ENCODE measurements around the gene KLF17.
"Not testable (repeated sequence)": the region's sequence is repeated elsewhere in the genome, so short reads cannot be mapped to it uniquely, and the experiment has no call there.

Gene KLF17

DNA sequence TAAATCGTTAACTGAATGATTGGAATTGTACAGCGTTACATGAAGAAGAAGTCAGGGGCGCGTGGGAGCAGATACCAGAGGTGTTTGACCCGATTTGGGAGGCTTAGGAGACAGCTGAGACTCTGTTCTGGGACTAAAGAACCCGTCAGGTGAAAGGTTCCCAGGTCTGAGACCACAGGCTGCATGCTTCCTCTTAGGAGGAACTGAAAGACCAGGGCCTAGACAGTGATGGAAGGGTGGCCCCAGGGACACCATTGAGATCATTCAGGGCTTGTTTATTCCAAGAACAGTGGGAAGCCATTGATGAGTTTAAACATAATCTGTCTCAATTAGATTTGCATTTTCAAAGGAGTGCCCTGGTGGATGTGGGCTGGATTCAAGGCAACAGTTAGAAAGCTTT is 904 bp downstream of the KLF17 start:
- no peaks in the 10 kb centered on the region for H3K9me3 Mint-ChIP-seq
- intact Hi-C loops (cut with micrococcal nuclease), result no loop called here
- no peaks in the 10 kb centered on the region for H3K36me3 Mint-ChIP-seq (ENCODE audit: low read depth)
- H3K4me1 Mint-ChIP-seq (ENCODE audit: low read depth), result peaks cover 6% of the 10 kb centered on the region
- no peak overlapping the region for H3K27ac Mint-ChIP-seq
- no peak overlapping the region for H3K4me3 Mint-ChIP-seq
- H3K27me3 Mint-ChIP-seq, result peaks cover 7% of the 10 kb centered on the region

DNA sequence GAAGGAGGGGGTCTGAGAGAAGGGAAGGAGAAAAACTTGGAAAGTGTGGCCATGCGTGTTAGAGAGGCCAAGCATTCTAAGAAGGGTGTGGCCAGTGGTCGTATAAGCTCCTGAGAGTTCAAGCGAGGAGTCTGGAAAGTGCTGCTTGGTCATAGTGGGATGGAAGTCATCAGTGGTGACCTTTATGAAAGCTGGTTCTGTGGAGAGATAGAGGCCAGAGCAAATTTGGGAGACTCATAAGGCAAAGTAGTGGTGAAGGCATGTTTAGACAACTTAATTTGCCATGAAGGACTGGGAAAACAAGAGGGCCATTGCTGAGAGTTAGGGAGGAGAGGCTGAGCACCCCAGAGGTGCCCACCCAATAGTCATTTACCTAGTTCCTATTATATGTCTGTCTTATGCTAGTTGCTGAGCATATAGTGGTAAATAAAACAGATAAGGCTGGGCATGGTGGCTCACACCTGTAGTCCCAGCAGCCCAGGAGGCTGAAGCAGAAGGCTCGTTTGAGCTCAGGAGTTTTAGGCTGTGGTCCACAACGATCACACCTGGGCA is 1.9 kb downstream of the KLF17 start:
- Mint-ChIP-seq H3K27me3 (peaks cover 7% of the 10 kb centered on the region), H3K36me3 (ENCODE audit: low read depth) (no peaks in the 10 kb centered on the region), H3K4me3 (no peak overlapping the region), H3K27ac (no peak overlapping the region), H3K9me3 (no peaks in the 10 kb centered on the region), H3K4me1 (ENCODE audit: low read depth) (peaks cover 6% of the 10 kb centered on the region)
- intact Hi-C loops (cut with micrococcal nuclease), result no loop called here

DNA sequence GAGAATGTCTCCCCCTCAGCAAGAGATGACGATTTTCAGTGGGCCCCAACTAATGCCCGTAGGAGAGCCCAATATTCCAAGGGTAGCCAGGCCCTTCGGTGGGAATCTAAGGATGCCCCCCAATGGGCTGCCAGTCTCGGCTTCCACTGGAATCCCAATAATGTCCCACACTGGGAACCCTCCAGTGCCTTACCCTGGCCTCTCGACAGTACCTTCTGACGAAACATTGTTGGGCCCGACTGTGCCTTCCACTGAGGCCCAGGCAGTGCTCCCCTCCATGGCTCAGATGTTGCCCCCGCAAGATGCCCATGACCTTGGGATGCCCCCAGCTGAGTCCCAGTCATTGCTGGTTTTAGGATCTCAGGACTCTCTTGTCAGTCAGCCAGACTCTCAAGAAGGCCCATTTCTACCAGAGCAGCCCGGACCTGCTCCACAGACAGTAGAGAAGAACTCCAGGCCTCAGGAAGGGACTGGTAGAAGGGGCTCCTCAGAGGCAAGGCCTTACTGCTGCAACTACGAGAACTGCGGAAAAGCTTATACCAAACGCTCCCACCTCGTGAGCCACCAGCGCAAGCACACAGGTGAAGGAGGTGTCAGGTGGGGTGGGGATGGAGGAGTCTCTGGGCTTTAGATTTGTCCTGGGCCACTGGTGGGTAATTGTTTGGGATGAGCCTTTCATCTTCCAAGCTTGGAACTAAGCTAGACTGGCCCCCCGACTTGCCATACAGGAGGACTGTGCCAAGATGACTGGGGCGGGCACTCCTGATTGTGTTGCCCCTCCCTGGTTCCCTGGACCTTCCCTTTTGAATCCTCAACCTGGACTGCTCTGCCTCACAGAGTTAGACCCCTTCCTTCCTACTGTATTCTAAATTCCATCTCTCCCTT is 11.2 kb downstream of the KLF17 start:
- Mint-ChIP-seq H3K4me1 (ENCODE audit: low read depth) (no peaks in the 10 kb centered on the region), H3K9me3 (no peaks in the 10 kb centered on the region), H3K36me3 (ENCODE audit: low read depth) (no peaks in the 10 kb centered on the region), H3K4me3 (no peak overlapping the region), H3K27me3 (peaks cover 2% of the 10 kb centered on the region), H3K27ac (no peak overlapping the region)
- intact Hi-C loops (cut with micrococcal nuclease), result no loop called here

DNA sequence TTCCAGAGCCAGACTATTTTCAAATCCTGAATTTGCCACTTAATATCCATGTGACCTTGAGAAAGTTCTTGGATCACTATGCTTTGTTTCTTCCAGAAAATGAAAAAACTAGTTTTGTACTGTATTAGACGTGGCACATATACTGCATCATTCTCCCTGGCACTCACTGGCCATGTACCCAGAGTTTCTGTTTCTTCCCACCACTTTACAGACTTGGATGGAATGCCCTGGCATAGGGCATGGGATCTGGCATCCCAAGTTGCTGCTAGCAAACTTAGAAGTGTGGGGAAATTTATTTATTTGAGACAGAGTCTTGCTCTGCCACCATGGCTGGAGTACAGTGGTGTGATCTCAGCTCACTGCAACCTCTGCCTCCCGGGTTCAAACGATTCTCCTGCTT is 12.8 kb downstream of the KLF17 start:
- peaks cover 2% of the 10 kb centered on the region for H3K27me3 Mint-ChIP-seq
- H3K36me3 Mint-ChIP-seq (ENCODE audit: low read depth), result no peaks in the 10 kb centered on the region
- H3K4me1 Mint-ChIP-seq (ENCODE audit: low read depth), result no peaks in the 10 kb centered on the region
- intact Hi-C loops (cut with micrococcal nuclease), result no loop called here
- H3K27ac Mint-ChIP-seq, result no peak overlapping the region
- H3K4me3 Mint-ChIP-seq, result no peak overlapping the region
- H3K9me3 Mint-ChIP-seq, result no peaks in the 10 kb centered on the region

DNA sequence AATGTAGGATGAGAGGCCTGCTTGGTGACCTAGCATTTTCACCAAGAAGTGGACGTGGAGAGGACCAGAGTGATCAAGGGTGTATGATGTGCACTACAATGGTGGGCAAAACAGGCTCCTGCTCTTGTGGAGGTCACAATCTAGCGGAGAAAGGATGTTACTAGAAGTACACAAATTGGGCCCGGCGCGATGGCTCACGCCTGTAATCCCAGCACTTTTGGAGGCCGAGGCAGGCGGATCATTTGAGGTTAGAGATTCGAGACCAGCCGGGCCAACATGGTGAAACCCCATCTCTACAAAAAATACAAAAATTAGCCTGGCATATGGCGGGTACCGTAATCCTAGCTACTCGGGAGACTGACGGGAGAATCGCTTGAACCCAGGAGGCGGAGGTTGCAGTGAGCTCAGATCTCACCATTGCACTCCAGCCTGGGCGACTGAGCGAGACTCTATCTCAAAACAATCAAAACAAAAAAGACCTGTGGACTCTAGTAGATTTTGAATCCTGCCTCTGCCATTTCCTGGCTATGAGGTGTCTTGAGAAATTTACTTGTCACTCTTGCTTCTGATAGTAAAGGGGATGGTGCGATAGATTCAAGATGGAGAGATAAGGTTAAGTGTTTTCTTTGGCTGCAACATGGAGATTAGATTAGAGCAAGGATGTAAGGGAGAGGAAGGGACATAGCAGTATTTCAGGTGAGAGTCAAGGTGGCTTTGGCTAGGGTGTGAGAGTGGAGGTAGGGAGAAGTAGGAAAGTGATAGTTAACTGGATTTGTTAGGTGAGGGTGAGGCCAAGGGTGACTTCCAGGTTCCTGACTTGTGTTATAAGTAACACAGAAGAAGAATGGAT is 15.7 kb downstream of the KLF17 start:
- no peaks in the 10 kb centered on the region for H3K9me3 Mint-ChIP-seq
- no peak overlapping the region for H3K4me3 Mint-ChIP-seq
- peaks cover 2% of the 10 kb centered on the region for H3K27me3 Mint-ChIP-seq
- no peak overlapping the region for H3K27ac Mint-ChIP-seq
- intact Hi-C loops (cut with micrococcal nuclease), result no loop called here
- H3K4me1 Mint-ChIP-seq (ENCODE audit: low read depth), result no peaks in the 10 kb centered on the region
- no peaks in the 10 kb centered on the region for H3K36me3 Mint-ChIP-seq (ENCODE audit: low read depth)

DNA sequence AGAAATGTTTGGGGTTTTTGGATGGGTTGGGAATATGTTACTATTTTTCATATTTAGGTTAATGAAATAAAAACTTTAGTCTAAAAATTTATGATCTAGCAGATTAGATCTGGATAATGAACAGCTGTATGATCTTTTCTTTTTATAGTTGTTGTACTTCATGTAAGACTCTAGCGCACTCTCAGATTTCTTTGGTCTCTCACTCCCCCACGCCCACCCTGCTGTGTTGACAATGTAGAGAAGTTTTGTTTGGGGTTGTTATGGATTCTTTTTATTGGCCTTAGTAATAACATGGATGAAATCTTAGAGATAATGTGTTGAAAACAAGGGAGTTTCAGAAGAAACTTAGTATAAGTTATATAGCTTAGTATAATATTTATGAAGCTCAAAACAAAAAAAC is 17.3 kb downstream of the KLF17 start:
- no peaks in the 10 kb centered on the region for H3K4me1 Mint-ChIP-seq (ENCODE audit: low read depth)
- H3K27ac Mint-ChIP-seq, result no peak overlapping the region
- H3K4me3 Mint-ChIP-seq, result no peak overlapping the region
- no peaks in the 10 kb centered on the region for H3K9me3 Mint-ChIP-seq
- no peaks in the 10 kb centered on the region for H3K36me3 Mint-ChIP-seq (ENCODE audit: low read depth)
- intact Hi-C loops (cut with micrococcal nuclease), result no loop called here
- H3K27me3 Mint-ChIP-seq, result peaks cover 2% of the 10 kb centered on the region

DNA sequence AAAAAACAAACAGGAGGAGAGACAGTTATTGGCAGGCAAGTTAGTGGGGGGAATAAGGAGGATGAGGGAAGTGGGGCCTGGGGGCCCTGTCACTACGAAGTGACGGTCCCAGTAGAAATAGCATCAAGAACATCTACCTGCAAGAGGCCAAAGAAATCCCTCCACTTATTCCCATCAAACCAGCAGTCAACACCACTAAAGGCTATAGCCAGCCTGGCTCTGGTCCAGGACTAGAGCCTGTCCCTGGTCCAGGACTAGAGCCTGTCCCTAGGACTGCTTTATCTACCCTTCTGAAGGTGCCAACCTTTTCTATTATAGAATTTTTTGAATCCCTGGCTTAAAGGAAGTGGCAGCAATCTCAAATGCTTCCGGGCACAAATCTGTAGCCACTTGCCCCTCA is 19.6 kb downstream of the KLF17 start:
- no peak overlapping the region for H3K4me3 Mint-ChIP-seq

DNA sequence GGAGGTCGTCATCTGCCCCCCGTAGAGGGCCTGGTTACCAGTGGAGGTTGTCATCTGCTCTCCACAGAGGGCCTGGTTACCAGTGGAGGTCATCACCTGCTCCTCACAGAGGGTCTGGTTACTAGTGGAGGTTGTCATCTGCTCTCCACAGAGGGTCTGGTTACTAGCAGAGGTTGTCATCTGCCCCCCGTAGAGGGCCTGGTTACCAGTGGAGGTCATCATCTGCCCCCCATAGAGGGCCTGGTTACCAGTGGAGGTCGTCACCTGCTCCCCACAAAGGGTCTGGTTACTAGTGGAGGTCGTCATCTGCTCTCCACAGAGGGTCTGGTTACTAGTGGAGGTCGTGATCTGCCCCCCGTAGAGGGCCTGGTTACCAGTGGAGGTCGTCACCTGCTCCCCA is 20.9 kb downstream of the KLF17 start:
- H3K4me3 Mint-ChIP-seq; H3K4me1 Mint-ChIP-seq (ENCODE audit: low read depth); H3K27me3 Mint-ChIP-seq; intact Hi-C loops (cut with micrococcal nuclease); H3K27ac Mint-ChIP-seq; H3K36me3 Mint-ChIP-seq (ENCODE audit: low read depth): not testable (repeated sequence)
- peaks cover 13% of the 10 kb centered on the region for H3K9me3 Mint-ChIP-seq

More for the DNA sequence above, 19.6 kb downstream of the KLF17 start:
- no peak overlapping the region for H3K27ac Mint-ChIP-seq
- no peaks in the 10 kb centered on the region for H3K36me3 Mint-ChIP-seq (ENCODE audit: low read depth)
- H3K4me1 Mint-ChIP-seq (ENCODE audit: low read depth), result no peaks in the 10 kb centered on the region
- intact Hi-C loops (cut with micrococcal nuclease), result no loop called here
- H3K27me3 Mint-ChIP-seq, result peaks cover 7% of the 10 kb centered on the region
- H3K9me3 Mint-ChIP-seq, result no peaks in the 10 kb centered on the region

DNA sequence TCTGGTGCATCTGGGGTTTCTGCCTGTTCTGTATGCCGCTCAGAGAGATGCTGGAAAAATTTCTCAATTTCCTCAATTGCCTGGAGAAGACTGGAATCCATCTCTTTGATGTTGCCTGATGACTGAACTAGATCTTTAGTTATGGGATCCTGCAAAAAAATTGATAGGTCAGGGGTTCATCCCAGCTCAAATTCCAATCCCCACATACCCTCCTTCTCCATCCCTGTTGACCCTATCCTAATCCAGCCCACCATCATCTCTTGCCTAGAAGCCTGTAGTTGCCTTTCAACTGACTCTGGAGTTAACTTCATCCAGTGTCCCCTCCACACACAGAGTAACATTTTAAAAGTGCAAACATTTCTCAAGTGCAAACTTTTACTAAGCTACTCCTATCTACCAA is 22.9 kb downstream of the KLF17 start, which contains the start of gene KLF18:
TSS of gene KLF18 (minus strand) at position 101 of the 400 bp plus-strand sequence. CDS start at position 101, 0 bp downstream.
- Mint-ChIP-seq H3K27ac (no peak within 1 kb of the TSS), H3K4me3 (no peak within 1 kb of the TSS), H3K36me3 (ENCODE audit: low read depth) (no peaks in the 10 kb centered on the region), H3K9me3 (peaks cover 31% of the 10 kb centered on the region), H3K27me3 (peaks cover 5% of the 10 kb centered on the region), H3K4me1 (ENCODE audit: low read depth) (no peaks in the 10 kb centered on the region)
- intact Hi-C loops (cut with micrococcal nuclease), result no loop called here

DNA sequence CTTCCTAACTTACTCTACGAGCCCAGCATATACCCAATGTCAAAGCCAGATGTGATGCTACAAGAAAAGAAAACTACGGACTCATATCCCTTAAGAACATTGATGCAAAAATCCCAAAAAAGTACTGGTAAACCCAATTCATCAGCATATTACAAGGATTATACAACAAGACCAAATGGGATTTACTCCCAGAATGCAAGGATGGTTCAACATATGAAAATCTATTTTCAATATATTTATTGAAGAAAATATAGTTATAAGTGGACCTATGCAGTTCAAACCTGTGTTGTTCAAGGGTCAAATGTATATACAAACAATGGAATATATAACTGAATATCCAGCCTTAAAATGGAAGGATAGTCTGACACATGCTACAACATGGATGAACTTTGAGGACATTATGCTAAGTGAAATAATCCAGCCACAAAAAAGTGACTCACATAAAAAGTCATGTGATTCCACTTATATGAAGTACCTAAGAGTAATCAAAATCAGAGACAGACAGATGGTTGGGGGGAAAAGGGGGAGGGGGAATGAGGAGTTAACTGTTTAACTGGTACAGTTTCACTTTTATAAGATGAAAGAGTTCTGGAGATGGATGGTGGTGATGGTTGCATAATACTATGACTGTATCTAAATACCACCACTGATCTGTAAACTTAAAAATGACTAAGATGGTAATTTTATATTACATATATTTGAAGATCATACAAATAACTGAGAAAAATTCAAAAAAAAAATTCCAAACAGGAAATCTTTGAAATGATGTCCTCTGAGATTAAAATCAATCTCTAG is 26.5 kb downstream of the KLF17 start:
- no peak overlapping the region for H3K4me3 Mint-ChIP-seq
- H3K36me3 Mint-ChIP-seq (ENCODE audit: low read depth), result no peaks in the 10 kb centered on the region
- no peak overlapping the region for H3K27ac Mint-ChIP-seq
- H3K27me3 Mint-ChIP-seq, result peaks cover 7% of the 10 kb centered on the region
- H3K4me1 Mint-ChIP-seq (ENCODE audit: low read depth), result no peaks in the 10 kb centered on the region
- H3K9me3 Mint-ChIP-seq, result peaks cover 35% of the 10 kb centered on the region
- intact Hi-C loops (cut with micrococcal nuclease), result no loop called here

DNA sequence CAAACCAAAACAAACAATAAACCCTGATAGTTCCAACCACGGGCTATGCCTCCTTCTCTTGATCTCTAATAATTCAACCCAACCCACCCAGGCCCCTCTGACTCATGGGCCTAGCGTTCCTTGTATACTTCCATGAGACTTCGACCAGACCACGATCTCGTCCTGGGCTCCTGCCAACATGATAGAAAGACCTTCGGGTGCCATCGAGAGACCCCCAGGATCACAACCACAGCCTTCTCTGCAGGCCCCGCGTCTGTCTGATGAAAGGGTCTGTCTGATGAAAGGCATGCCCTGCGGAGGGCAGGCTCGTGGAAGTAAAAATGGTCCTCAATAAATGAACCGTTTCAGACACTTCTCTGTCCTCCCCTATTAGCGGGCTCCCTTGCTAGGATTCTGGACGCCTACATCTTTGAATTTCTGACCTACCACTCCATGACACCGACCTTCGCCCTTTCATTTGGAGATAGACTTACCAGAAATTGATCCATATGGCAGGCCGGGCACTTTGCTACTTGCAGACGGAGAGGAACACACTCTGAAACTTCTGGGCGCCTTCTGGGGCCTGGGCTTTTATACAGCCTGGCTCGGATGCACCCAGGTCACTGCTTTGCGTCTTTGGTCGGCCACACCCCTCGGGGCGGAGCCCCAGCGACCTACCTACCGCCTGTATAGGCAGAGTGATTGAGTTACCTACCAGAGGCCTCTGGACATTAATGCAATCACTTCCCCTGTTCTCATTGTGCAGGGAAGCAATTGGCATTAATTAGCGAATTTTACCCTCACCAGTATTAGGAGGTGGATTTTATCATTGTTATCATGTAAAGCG is 28.1 kb downstream of the KLF17 start:
- Mint-ChIP-seq H3K9me3 (peaks cover 35% of the 10 kb centered on the region), H3K27me3 (peaks cover 7% of the 10 kb centered on the region), H3K27ac (no peak overlapping the region), H3K4me1 (ENCODE audit: low read depth) (no peaks in the 10 kb centered on the region), H3K36me3 (ENCODE audit: low read depth) (no peaks in the 10 kb centered on the region), H3K4me3 (no peak overlapping the region)
- intact Hi-C loops (cut with micrococcal nuclease), result no loop called here

DNA sequence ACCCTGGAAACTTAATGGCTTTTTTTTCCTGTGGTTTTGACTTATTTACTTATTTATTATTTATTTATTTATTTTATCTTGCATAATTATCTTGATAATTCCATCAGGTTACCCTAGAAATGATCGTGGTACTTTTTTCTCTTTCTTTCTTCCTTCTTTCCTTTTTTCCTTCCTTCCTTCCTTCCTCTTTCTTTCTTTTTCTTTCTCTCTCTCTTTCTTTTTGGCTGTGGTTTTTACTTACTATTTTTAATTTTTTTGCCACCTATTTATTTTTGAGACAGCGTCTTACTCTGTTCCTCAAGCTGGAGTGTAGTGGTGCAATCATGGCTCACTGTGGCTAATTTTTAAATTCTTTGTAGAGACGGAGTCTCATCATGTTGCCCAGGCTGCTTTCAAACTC is 29.0 kb downstream of the KLF17 start:
- H3K36me3 Mint-ChIP-seq (ENCODE audit: low read depth), result no peaks in the 10 kb centered on the region
- H3K9me3 Mint-ChIP-seq, result peaks cover 35% of the 10 kb centered on the region

DNA sequence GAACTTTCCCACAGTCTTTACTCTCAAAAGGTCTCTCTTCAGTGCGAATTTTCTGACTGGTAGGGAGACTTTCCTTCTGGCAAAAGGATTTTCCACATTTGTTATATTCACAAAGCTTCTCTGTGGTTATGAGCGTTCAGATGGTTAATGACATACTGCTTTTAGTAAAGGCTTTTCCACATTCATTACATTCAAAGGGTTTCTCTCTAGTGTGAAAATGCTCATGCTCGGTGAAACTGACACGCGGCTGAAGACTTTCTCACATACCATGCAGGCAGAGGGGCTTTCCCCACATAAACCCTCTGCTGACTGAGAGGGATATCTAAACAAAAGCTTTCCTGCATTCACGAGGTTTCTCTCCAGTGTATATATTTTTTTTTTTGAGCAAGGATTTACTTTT is 32.7 kb downstream of the KLF17 start:
- H3K9me3 Mint-ChIP-seq, result peaks cover 6% of the 10 kb centered on the region
- H3K4me3 Mint-ChIP-seq, result no peak overlapping the region
- intact Hi-C loops (cut with micrococcal nuclease), result no loop called here
- no peaks in the 10 kb centered on the region for H3K4me1 Mint-ChIP-seq (ENCODE audit: low read depth)
- H3K36me3 Mint-ChIP-seq (ENCODE audit: low read depth), result no peaks in the 10 kb centered on the region
- H3K27me3 Mint-ChIP-seq, result peaks cover 9% of the 10 kb centered on the region
- no peak overlapping the region for H3K27ac Mint-ChIP-seq

More for the DNA sequence above, 29.0 kb downstream of the KLF17 start:
- intact Hi-C loops (cut with micrococcal nuclease), result no loop called here
- Mint-ChIP-seq H3K4me1 (ENCODE audit: low read depth) (no peaks in the 10 kb centered on the region), H3K27ac (no peak overlapping the region), H3K4me3 (no peak overlapping the region), H3K27me3 (peaks cover 10% of the 10 kb centered on the region)

All from dendritic cell treated with granulocyte-macrophage colony-stimulating factor and Interleukin-4, amounts not matched to agents 40 ng/mL and 50 ng/mL, for 4 days (primary cell).